ENCODE data around the gene FEZF2. TPM values are rescaled to one million over a fixed set of nuclear protein-coding genes. Genes with fewer than 3 reads are reported as not detected.

The FEZF2 gene
- polyA plus RNA-seq, 2 of the 4 experiments (the other 2 are of a cell fraction), result not detected

- ATAC-seq, result no peak
- no peak for FAIRE-seq
- Histone ChIP-seq H3K4me1 (0 out of 3 replicates have a peak, but pooled peaks cover 3% of the 10 kb centered on the region), H3K27ac (no peak overlapping the region), H3K9me3 (no peaks in the 10 kb centered on the region), H3K4me2 (no peak overlapping the region), H3K4me3 (no peak overlapping the region)
- POLR2A ChIA-PET, result no interaction called here
- DNase-seq (ENCODE audit: low read depth in 1 of 2, low spot score in 1 of 2), result no peak
- 54% methylated on average over 25 of the region's 25 CpGs for WGBS (ENCODE audit: missing lambda C conversion rate)
- TF ChIP-seq RAD21 (conservative IDR thresholded peaks at IDR 0.05 in 1 of 2, IDR thresholded peaks at IDR 0.05 in 1 of 2) (no peak), HOXA7 (CRISPR knock-in tag; IDR thresholded peaks at IDR 0.05) (no peak)
- CTCF ChIA-PET, result no interaction called here
Measured at GRCh38 chr3:62367763-62368195, 5.6 kb downstream of the FEZF2 start.

DNA sequence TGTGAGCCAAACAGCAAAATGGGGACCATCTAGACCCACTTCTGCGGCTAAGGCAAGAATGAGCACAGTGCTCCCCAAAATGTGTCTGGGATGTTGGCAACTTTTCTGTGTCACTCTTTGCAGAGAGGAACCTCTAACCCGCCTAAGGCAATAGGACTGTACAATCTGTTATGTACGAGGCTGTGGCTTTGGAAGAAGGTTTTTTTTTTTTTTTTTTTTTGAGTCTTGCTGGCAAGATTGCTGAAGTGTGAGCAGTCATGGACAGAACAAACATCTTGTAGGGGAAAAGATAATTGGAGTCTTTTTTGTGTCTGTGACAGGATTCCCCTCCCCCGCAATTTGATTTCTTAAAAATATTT, 7.2 kb downstream of the FEZF2 start:
- DNase-seq (ENCODE audit: low read depth in 1 of 2, low spot score in 1 of 2), result no peak
- TF ChIP-seq, protein P1, sequence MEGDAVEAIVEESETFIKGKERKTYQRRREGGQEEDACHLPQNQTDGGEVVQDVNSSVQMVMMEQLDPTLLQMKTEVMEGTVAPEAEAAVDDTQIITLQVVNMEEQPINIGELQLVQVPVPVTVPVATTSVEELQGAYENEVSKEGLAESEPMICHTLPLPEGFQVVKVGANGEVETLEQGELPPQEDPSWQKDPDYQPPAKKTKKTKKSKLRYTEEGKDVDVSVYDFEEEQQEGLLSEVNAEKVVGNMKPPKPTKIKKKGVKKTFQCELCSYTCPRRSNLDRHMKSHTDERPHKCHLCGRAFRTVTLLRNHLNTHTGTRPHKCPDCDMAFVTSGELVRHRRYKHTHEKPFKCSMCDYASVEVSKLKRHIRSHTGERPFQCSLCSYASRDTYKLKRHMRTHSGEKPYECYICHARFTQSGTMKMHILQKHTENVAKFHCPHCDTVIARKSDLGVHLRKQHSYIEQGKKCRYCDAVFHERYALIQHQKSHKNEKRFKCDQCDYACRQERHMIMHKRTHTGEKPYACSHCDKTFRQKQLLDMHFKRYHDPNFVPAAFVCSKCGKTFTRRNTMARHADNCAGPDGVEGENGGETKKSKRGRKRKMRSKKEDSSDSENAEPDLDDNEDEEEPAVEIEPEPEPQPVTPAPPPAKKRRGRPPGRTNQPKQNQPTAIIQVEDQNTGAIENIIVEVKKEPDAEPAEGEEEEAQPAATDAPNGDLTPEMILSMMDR (IDR thresholded peaks at IDR 0.05), result no peak
- TF ChIP-seq USF2 (IDR thresholded peaks at IDR 0.05) (no peak), CBX2 (IDR thresholded peaks at IDR 0.05; ENCODE audit: borderline replicate concordance, low read depth) (no peak), JUNB (IDR thresholded peaks at IDR 0.05) (no peak), POLR2AphosphoS2 (conservative IDR thresholded peaks at IDR 0.05; ENCODE audit: low read length) (no peak), RNF2 (IDR thresholded peaks at IDR 0.05; ENCODE audit: borderline replicate concordance, low read depth) (no peak), HEYL (CRISPR knock-in tag; IDR thresholded peaks at IDR 0.05) (no peak), RCOR1 (IDR thresholded peaks at IDR 0.05; ENCODE audit: low read depth, low read length) (no peak), HOXB5 (CRISPR knock-in tag; IDR thresholded peaks at IDR 0.05) (no peak), ZC3H11A (IDR thresholded peaks at IDR 0.05) (no peak), RAD21 (conservative IDR thresholded peaks at IDR 0.05 in 1 of 2, IDR thresholded peaks at IDR 0.05 in 1 of 2) (no peak)
- TF ChIP-seq, protein P2, sequence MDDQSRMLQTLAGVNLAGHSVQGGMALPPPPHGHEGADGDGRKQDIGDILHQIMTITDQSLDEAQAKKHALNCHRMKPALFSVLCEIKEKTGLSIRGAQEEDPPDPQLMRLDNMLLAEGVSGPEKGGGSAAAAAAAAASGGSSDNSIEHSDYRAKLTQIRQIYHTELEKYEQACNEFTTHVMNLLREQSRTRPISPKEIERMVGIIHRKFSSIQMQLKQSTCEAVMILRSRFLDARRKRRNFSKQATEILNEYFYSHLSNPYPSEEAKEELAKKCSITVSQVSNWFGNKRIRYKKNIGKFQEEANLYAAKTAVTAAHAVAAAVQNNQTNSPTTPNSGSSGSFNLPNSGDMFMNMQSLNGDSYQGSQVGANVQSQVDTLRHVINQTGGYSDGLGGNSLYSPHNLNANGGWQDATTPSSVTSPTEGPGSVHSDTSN (IDR thresholded peaks at IDR 0.05), result no peak
- 0 out of 3 replicates have a peak, but pooled peaks cover 3% of the 10 kb centered on the region for H3K4me1 ChIP-seq
- FAIRE-seq, result no peak
- H3K27ac ChIP-seq, result no peak overlapping the region
- 69% methylated on average over 3 of the region's 4 CpGs for WGBS (ENCODE audit: missing lambda C conversion rate)
- POLR2A ChIA-PET, result no interaction called here
- ATAC-seq, result no peak
- H3K4me3 ChIP-seq, result no peak overlapping the region
- CTCF ChIA-PET, result no interaction called here
- no peak overlapping the region for H3K4me2 ChIP-seq
- H3K9me3 ChIP-seq, result no peaks in the 10 kb centered on the region

- H3K4me1 ChIP-seq, result 0 out of 3 replicates have a peak, but pooled peaks cover 3% of the 10 kb centered on the region
- H3K27ac ChIP-seq, result no peak overlapping the region
- H3K4me2 ChIP-seq, result no peak overlapping the region
- FAIRE-seq (no peak), DNase-seq (ENCODE audit: low read depth in 1 of 2, low spot score in 1 of 2) (no peak), ATAC-seq (no peak)
- CTCF ChIA-PET, result no interaction called here
- no peak overlapping the region for H3K4me3 ChIP-seq
- no peaks in the 10 kb centered on the region for H3K9me3 ChIP-seq
- POLR2A ChIA-PET, result no interaction called here
- 52% methylated on average over 15 of the region's 16 CpGs for WGBS (ENCODE audit: missing lambda C conversion rate)
- TF ChIP-seq JUN (IDR thresholded peaks at IDR 0.05) (no peak), SMC3 (IDR thresholded peaks at IDR 0.05) (no peak), EHMT2 (IDR thresholded peaks at IDR 0.05; ENCODE audit: low read depth) (no peak), CBX8 (IDR thresholded peaks at IDR 0.05) (no peak), FOXS1 (CRISPR knock-in tag; IDR thresholded peaks at IDR 0.05) (no peak), KDM5A (IDR thresholded peaks at IDR 0.05) (no peak), TP53 (CRISPR knock-in tag; IDR thresholded peaks at IDR 0.05) (no peak), ZSCAN20 (CRISPR knock-in tag; IDR thresholded peaks at IDR 0.05) (no peak), EP300 (IDR thresholded peaks at IDR 0.05) (no peak), FOSL2 (IDR thresholded peaks at IDR 0.05) (no peak), FOSL2 (CRISPR knock-in tag; IDR thresholded peaks at IDR 0.05) (no peak)
- TF ChIP-seq, protein P3, sequence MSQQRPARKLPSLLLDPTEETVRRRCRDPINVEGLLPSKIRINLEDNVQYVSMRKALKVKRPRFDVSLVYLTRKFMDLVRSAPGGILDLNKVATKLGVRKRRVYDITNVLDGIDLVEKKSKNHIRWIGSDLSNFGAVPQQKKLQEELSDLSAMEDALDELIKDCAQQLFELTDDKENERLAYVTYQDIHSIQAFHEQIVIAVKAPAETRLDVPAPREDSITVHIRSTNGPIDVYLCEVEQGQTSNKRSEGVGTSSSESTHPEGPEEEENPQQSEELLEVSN (IDR thresholded peaks at IDR 0.05; ENCODE audit: borderline replicate concordance, low read depth), result no peak
- TF ChIP-seq, protein P1 (IDR thresholded peaks at IDR 0.05), result no peak
Measured at GRCh38 chr3:62365391-62366125, 7.8 kb downstream of the FEZF2 start.

Data from A549 (cell line).